Colonic mucosa (tissue), 4 donors: ENCODE results near the gene DCAKD. TPM values are rescaled to one million over a fixed set of nuclear protein-coding genes. Genes with fewer than 3 reads are reported as not detected.

ENCODE experiments used
- DNase-seq: peaks from one replicate; pipeline ENCODE4 v3.0.0-alpha.2; 2020
- H3K27ac ChIP-seq: fragments of 200-600 bp; one replicate; pipeline ENCODE4 v1.8.0; 2021
- H3K27me3 ChIP-seq: fragments of 200-600 bp; one replicate; pipeline ENCODE4 v1.8.0; 2021
- H3K36me3 ChIP-seq: fragments of 200-600 bp; one replicate; pipeline ENCODE4 v1.8.0; 2021
- H3K4me1 ChIP-seq: fragments of 200-600 bp; one replicate; pipeline ENCODE4 v1.8.0; 2021; ENCODE audit warnings: mild to moderate bottlenecking
- H3K4me3 ChIP-seq: fragments of 200-600 bp; one replicate; pipeline ENCODE4 v1.8.0; 2021
- H3K9ac ChIP-seq, 2 donors: one replicate each; pipeline ENCODE4 v1.7.0; 2013; ENCODE audit warnings: control low read depth in 2 of 2, low read depth in 2 of 2, low read length in 2 of 2
- H3K9me3 ChIP-seq: fragments of 200-600 bp; one replicate; pipeline ENCODE4 v1.8.0; 2021
- CTCF ChIP-seq: fragments of 200-600 bp; IDR thresholded peaks from one replicate; pipeline ENCODE4 v1.8.0; 2022; ENCODE audit warnings: antibody characterized with exemption, mild to moderate bottlenecking
- intact Hi-C: fragments of 100-400 bp; cut with DNase I; formaldehyde crosslinking; loops from one replicate; pipeline ENCODE4 v1.14.1; 2022
- total RNA-seq, 2 donors: library from RNA; stranded (reverse); fragmentation: NEBNext Ultra II Directional in 1 of 2; extraction: Animal tissue kit (Norgen Biotek cat#: 25700) in 1 of 2; gene quantifications; one replicate each; pipeline ENCODE4 v1.2.1, GENCODE V29; 2021
- donor health status: healthy.
- donor health status: DM: no; HTN: no; CAD: no.
- donor health status: DM: no; HTN: no; CAD: no.

The DCAKD gene
- total RNA-seq, 2 donors from 2014 or later = 20.2 to 46.8 TPM

DNA sequence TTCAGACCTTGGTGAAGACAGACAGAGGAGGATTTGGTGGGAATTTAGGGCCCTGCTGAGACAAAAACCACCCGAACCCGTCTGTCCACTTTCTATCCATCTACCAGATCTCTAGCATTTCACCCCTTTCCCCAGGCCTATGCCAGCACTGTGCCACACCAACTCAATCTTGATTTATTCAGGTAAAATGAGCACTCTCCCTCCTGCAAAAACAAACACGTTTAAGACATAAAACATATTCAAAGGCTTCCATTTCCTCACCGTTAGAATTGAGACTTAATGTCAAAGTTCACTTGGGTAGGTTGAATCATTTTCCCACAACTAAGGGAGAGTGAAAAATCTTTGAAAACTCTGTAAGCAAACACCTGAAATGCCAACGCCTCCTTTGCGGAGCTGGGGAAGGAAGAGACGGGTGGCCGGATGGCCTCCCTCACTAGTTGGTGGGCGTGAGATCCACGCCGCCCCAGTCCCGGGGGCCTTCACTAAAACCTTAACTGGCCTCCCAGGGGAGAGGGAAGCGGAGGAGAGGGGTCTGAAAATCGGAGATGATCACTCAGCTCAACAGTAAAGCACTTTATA, 862 bp downstream of the DCAKD start:
- peak; percentile 57 for DNase-seq
- intact Hi-C loops = no loop called here
- Histone ChIP-seq H3K9ac (peak overlapping the region; percentile 92 to 97), H3K9me3 (no peaks in the 10 kb centered on the region), H3K4me3 (peak overlapping the region; percentile 52), H3K4me1 (peaks cover 7% of the 10 kb centered on the region), H3K27me3 (no peaks in the 10 kb centered on the region), H3K36me3 (no peaks in the 10 kb centered on the region), H3K27ac (peak overlapping the region; percentile 93)
- no peak for TF ChIP-seq CTCF

- Histone ChIP-seq H3K27me3 (no peaks in the 10 kb centered on the region), H3K36me3 (no peaks in the 10 kb centered on the region), H3K9ac (no peak overlapping the region), H3K9me3 (no peaks in the 10 kb centered on the region), H3K4me3 (no peak overlapping the region), H3K4me1 (peaks cover 7% of the 10 kb centered on the region), H3K27ac (no peak overlapping the region)
- TF ChIP-seq CTCF = no peak
- DNase-seq = no peak
- intact Hi-C loops = no loop called here
Observed at GRCh38 chr17:45048795-45049563, 2.5 kb downstream of the DCAKD start.

- no peak overlapping the region for H3K9ac ChIP-seq
Observed at GRCh38 chr17:45046537-45047125, 4.8 kb downstream of the DCAKD start.

GRCh38 chr17:45043813-45044540, 7.5 kb downstream of the DCAKD start:
- Histone ChIP-seq H3K9me3 (no peaks in the 10 kb centered on the region), H3K27me3 (no peaks in the 10 kb centered on the region), H3K36me3 (no peaks in the 10 kb centered on the region), H3K4me3 (no peak overlapping the region), H3K9ac (no peak overlapping the region), H3K27ac (no peak overlapping the region), H3K4me1 (no peaks in the 10 kb centered on the region)
- no peak for DNase-seq
- TF ChIP-seq CTCF = no peak
- intact Hi-C loops = no loop called here

More at GRCh38 chr17:45046537-45047125, 4.8 kb downstream of the DCAKD start:
- no peak overlapping the region for H3K4me3 ChIP-seq
- no peak overlapping the region for H3K27ac ChIP-seq
- no peaks in the 10 kb centered on the region for H3K9me3 ChIP-seq
- no peaks in the 10 kb centered on the region for H3K27me3 ChIP-seq
- no peak for DNase-seq
- H3K36me3 ChIP-seq = no peaks in the 10 kb centered on the region
- intact Hi-C loops = no loop called here
- TF ChIP-seq CTCF = no peak
- peaks cover 7% of the 10 kb centered on the region for H3K4me1 ChIP-seq

DNA sequence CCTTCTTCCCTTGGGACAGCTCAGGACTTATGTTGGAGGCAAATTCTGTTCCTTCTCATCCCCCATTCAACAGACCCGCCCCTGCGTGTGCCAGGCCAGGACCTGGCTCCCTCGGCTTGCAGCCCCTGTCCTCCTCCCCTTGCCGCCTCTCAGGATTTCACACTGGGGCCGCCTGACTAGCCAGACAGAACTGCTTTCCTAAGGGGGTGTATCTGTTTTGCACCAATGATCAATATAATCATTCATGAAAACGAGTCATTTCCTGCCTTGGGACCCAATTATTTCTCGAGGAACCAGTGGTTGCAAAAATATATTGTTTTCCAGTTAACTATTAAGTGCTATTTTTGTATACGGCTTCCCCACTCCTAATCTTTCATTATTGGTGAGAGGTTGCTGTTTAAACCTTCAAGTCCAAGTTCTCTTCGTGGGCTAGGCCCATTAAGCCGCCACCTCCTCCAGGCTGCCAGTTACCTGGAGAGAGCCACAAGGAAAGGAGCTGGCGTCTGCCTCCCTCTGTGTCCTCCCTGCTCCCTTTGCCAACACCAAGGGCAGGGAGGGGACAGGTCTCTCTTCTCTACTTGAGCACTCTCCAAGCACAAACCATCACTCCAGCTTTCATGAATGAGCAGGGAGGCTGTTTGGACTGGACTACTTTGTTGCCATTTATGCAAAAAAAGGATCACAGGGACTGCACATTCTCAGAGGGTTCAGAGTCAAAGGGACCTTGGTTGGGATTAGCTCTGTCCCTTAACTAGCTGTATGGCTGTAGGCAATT, 8.9 kb downstream of the DCAKD start:
- DNase-seq = no peak
- Histone ChIP-seq H3K4me1 (no peaks in the 10 kb centered on the region), H3K36me3 (no peaks in the 10 kb centered on the region), H3K9ac (no peak overlapping the region), H3K4me3 (no peak overlapping the region), H3K9me3 (no peaks in the 10 kb centered on the region), H3K27ac (no peak overlapping the region), H3K27me3 (no peaks in the 10 kb centered on the region)
- TF ChIP-seq CTCF = no peak
- intact Hi-C loops = no loop called here
